SK-N-MC (cell line): ENCODE data around the gene SLC4A3.

ENCODE experiments used
- DNase-seq: peaks from one replicate; pipeline ENCODE4 v3.0.0-alpha.2; 2011; ENCODE audit warnings: low read depth, low spot score
- H3K27ac ChIP-seq: fragments of 200-600 bp; sonication (generic); 2 replicates; pipeline ENCODE4 v1.5.1; 2016; ENCODE audit warnings: mixed run types
- H3K36me3 ChIP-seq: fragments of 200-600 bp; sonication (generic); 2 replicates; pipeline ENCODE4 v1.6.1; 2017; ENCODE audit warnings: antibody characterized with exemption, low read length, mixed read lengths; ENCODE audit not compliant: insufficient read depth
- H3K4me3 ChIP-seq: fragments of 200-600 bp; sonication (generic); 2 replicates; pipeline ENCODE4 v1.5.1; 2016
- H3K9ac ChIP-seq: fragments of 200-600 bp; sonication (generic); 2 replicates; pipeline ENCODE4 v1.8.0; 2017; ENCODE audit warnings: mixed run types, mixed read lengths; ENCODE audit not compliant: insufficient read length
- H3K9me3 ChIP-seq: fragments of 200-600 bp; sonication (generic); 2 replicates; pipeline ENCODE4 v1.6.1; 2017; ENCODE audit warnings: low read depth, mild to moderate bottlenecking, antibody characterized with exemption, low read length, moderate library complexity, mixed read lengths
- EZH2 ChIP-seq: fragments of 200-600 bp; sonication (generic); IDR thresholded peaks from one replicate; pipeline ENCODE4 v1.6.1; 2017; ENCODE audit warnings: antibody characterized with exemption
- FOXP2 ChIP-seq: optimal IDR thresholded peaks from 2 replicates; pipeline ENCODE3; 2011; ENCODE audit warnings: mild to moderate bottlenecking, moderate library complexity; ENCODE audit not compliant: insufficient read depth; ENCODE audit errors: extremely low read length, control extremely low read depth
- POLR2AphosphoS5 ChIP-seq: IDR thresholded peaks from 2 replicates; pipeline ENCODE4 v1.6.1; 2012; ENCODE audit warnings: mild to moderate bottlenecking, low read depth, low read length, borderline replicate concordance

SLC4A3 gene

GRCh38 chr2:219665926-219666325 is 38.5 kb downstream of the SLC4A3 start:
- Histone ChIP-seq H3K9me3 (no peaks in the 10 kb centered on the region), H3K36me3 (no peaks in the 10 kb centered on the region), H3K4me3 (no peak overlapping the region), H3K9ac (no peak overlapping the region), H3K27ac (no peak overlapping the region)
- DNase-seq, result no peak
- TF ChIP-seq POLR2AphosphoS5, result no peak
- TF ChIP-seq FOXP2, result no peak
- TF ChIP-seq EZH2, result no peak

GRCh38 chr2:219668316-219668715 is 40.9 kb downstream of the SLC4A3 start:
- no peak overlapping the region for H3K9ac ChIP-seq
- no peak for DNase-seq
- H3K27ac ChIP-seq, result no peak overlapping the region
- H3K4me3 ChIP-seq, result no peak overlapping the region
- no peak for TF ChIP-seq POLR2AphosphoS5
- TF ChIP-seq FOXP2, result no peak
- no peak for TF ChIP-seq EZH2
- no peaks in the 10 kb centered on the region for H3K36me3 ChIP-seq
- H3K9me3 ChIP-seq, result no peaks in the 10 kb centered on the region

- no peak for DNase-seq
- no peak overlapping the region for H3K27ac ChIP-seq
- H3K9ac ChIP-seq, result no peak overlapping the region
- H3K9me3 ChIP-seq, result no peaks in the 10 kb centered on the region
- H3K4me3 ChIP-seq, result no peak overlapping the region
- TF ChIP-seq EZH2 (no peak), POLR2AphosphoS5 (no peak), FOXP2 (no peak)
- H3K36me3 ChIP-seq, result no peaks in the 10 kb centered on the region
These were observed 43.0 kb downstream of the SLC4A3 start for GRCh38 chr2:219670386-219670785.

GRCh38 chr2:219671279-219671678 is 43.8 kb downstream of the SLC4A3 start:
- TF ChIP-seq EZH2 (no peak), POLR2AphosphoS5 (no peak), FOXP2 (no peak)
- H3K9me3 ChIP-seq, result no peaks in the 10 kb centered on the region

GRCh38 chr2:219672406-219672805 is 45.0 kb downstream of the SLC4A3 start:
- Histone ChIP-seq H3K4me3 (no peak overlapping the region), H3K27ac (no peak overlapping the region), H3K9ac (no peak overlapping the region), H3K36me3 (no peaks in the 10 kb centered on the region), H3K9me3 (no peaks in the 10 kb centered on the region)
- no peak for DNase-seq
- TF ChIP-seq FOXP2 (no peak), EZH2 (no peak), POLR2AphosphoS5 (no peak)

More at GRCh38 chr2:219671279-219671678, 43.8 kb downstream of the SLC4A3 start:
- Histone ChIP-seq H3K36me3 (no peaks in the 10 kb centered on the region), H3K4me3 (no peak overlapping the region), H3K27ac (no peak overlapping the region), H3K9ac (no peak overlapping the region)
- no peak for DNase-seq

GRCh38 chr2:219675221-219675620 is 47.8 kb downstream of the SLC4A3 start:
- DNase-seq, result peak; percentile 40
- Histone ChIP-seq H3K9me3 (no peaks in the 10 kb centered on the region), H3K36me3 (no peaks in the 10 kb centered on the region), H3K27ac (no peak overlapping the region), H3K9ac (no peak overlapping the region), H3K4me3 (no peak overlapping the region)
- TF ChIP-seq POLR2AphosphoS5 (no peak), EZH2 (no peak), FOXP2 (no peak)

GRCh38 chr2:219676586-219676985 is 49.2 kb downstream of the SLC4A3 start:
- H3K9me3 ChIP-seq, result no peaks in the 10 kb centered on the region
- TF ChIP-seq POLR2AphosphoS5 (no peak), FOXP2 (no peak), EZH2 (no peak)
- DNase-seq, result no peak
- H3K36me3 ChIP-seq, result no peaks in the 10 kb centered on the region
- H3K4me3 ChIP-seq, result no peak overlapping the region
- no peak overlapping the region for H3K9ac ChIP-seq
- H3K27ac ChIP-seq, result no peak overlapping the region

- TF ChIP-seq POLR2AphosphoS5 (no peak), FOXP2 (no peak), EZH2 (no peak)
These were observed 51.6 kb downstream of the SLC4A3 start for GRCh38 chr2:219679041-219679440.

GRCh38 chr2:219679571-219679970 is 52.1 kb downstream of the SLC4A3 start:
- H3K4me3 ChIP-seq, result no peak overlapping the region
- no peak for DNase-seq
- no peak overlapping the region for H3K27ac ChIP-seq
- H3K9ac ChIP-seq, result no peak overlapping the region
- H3K36me3 ChIP-seq, result no peaks in the 10 kb centered on the region
- H3K9me3 ChIP-seq, result no peaks in the 10 kb centered on the region
- no peak for TF ChIP-seq POLR2AphosphoS5
- no peak for TF ChIP-seq FOXP2
- TF ChIP-seq EZH2, result no peak

More at GRCh38 chr2:219679041-219679440, 51.6 kb downstream of the SLC4A3 start:
- no peak overlapping the region for H3K9ac ChIP-seq
- no peak for DNase-seq
- no peaks in the 10 kb centered on the region for H3K9me3 ChIP-seq
- H3K4me3 ChIP-seq, result no peak overlapping the region
- no peaks in the 10 kb centered on the region for H3K36me3 ChIP-seq
- H3K27ac ChIP-seq, result no peak overlapping the region
